NB4 (cell line): ENCODE data around the gene MOSMO.

Experiments used
- MYC ChIP-seq: IDR thresholded peaks from 2 replicates; pipeline ENCODE4 v1.6.1; 2011; ENCODE audit warnings: low read depth, low read length
- POLR2A ChIP-seq: IDR thresholded peaks from 2 replicates; pipeline ENCODE4 v1.6.1; 2011; ENCODE audit warnings: mild to moderate bottlenecking; ENCODE audit not compliant: insufficient read length; ENCODE audit errors: extremely low read depth
- TF ChIP-seq, protein P1 (sequence below): IDR thresholded peaks from one replicate; pipeline ENCODE4 v1.5.1; 2012; ENCODE audit warnings: low read depth, low read length
- TF ChIP-seq, protein P2 (sequence below): IDR thresholded peaks from 2 replicates; pipeline ENCODE4 v1.6.1; 2011; ENCODE audit warnings: low read depth, low read length

- TF ChIP-seq POLR2A (no peak), MYC (no peak)
- TF ChIP-seq, protein P1, sequence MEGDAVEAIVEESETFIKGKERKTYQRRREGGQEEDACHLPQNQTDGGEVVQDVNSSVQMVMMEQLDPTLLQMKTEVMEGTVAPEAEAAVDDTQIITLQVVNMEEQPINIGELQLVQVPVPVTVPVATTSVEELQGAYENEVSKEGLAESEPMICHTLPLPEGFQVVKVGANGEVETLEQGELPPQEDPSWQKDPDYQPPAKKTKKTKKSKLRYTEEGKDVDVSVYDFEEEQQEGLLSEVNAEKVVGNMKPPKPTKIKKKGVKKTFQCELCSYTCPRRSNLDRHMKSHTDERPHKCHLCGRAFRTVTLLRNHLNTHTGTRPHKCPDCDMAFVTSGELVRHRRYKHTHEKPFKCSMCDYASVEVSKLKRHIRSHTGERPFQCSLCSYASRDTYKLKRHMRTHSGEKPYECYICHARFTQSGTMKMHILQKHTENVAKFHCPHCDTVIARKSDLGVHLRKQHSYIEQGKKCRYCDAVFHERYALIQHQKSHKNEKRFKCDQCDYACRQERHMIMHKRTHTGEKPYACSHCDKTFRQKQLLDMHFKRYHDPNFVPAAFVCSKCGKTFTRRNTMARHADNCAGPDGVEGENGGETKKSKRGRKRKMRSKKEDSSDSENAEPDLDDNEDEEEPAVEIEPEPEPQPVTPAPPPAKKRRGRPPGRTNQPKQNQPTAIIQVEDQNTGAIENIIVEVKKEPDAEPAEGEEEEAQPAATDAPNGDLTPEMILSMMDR: no peak
- TF ChIP-seq, protein P2, sequence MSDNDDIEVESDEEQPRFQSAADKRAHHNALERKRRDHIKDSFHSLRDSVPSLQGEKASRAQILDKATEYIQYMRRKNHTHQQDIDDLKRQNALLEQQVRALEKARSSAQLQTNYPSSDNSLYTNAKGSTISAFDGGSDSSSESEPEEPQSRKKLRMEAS: no peak
These were observed 43.6 kb upstream of the MOSMO start for GRCh38 chr16:21964353-21964752.
